ENCODE data around the gene MAP2K5.
"Not testable (repeated sequence)": the region's sequence is repeated elsewhere in the genome, so short reads cannot be mapped to it uniquely, and the experiment has no call there.

Gene MAP2K5

DNA sequence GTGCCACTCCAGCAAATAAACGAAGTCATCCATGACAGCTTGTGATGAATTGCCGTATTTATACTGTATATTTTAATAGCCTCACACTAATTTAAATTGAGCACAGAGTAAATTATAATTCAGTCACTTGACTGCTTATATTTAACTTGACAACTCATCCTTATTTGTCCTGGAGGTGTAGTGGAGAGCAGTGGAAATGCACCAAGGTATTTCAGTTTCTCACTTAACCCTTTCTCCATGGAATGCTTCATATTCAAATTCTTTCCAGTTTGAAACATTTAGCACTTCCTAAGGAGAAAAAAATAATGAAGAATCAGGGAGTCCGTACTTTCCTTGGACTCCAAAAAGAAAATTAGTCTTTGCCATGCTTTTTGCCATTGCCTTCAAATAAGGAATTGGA, 99.0 kb downstream of the MAP2K5 start:
- Mint-ChIP-seq H3K9me3 (no peaks in the 10 kb centered on the region), H3K27me3 (ENCODE audit: low read depth) (peaks cover 4% of the 10 kb centered on the region), H3K27ac (no peak overlapping the region), H3K4me1 (no peaks in the 10 kb centered on the region), H3K36me3 (ENCODE audit: low read depth) (peaks cover 35% of the 10 kb centered on the region), H3K4me3 (no peak overlapping the region)
- peak in 1 of 3 experiments; percentile 10 for TF ChIP-seq CTCF (IDR thresholded peaks at IDR 0.05; ENCODE audit: unreplicated experiment in 3 of 3)

DNA sequence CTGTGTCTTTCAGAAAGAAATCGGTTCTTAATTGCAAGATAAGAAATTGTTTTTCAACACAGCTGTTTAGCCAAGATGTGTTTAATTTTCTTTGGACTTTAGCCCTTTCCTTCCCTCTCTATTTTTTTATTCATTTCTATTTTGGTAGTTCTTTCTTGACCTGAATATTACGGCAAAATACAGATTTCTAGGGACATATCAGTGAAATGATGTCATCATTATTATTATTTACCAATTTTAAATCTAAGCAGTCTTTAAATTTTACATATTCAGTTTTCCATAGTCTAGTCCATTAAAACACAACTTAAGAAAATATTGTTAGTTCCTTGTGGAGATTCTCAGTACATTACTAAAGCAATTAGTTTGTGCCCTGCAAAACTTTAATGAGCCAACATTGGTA, 104.3 kb downstream of the MAP2K5 start:
- Mint-ChIP-seq H3K4me1 (no peaks in the 10 kb centered on the region), H3K27me3 (ENCODE audit: low read depth) (peaks cover 4% of the 10 kb centered on the region), H3K4me3 (no peak overlapping the region), H3K27ac (no peak overlapping the region), H3K36me3 (ENCODE audit: low read depth) (peaks cover 49% of the 10 kb centered on the region), H3K9me3 (peaks cover 6% of the 10 kb centered on the region)
- no peak for TF ChIP-seq CTCF (IDR thresholded peaks at IDR 0.05; ENCODE audit: unreplicated experiment in 3 of 3)

GRCh38 chr15:67652586-67652985, 110.1 kb downstream of the MAP2K5 start:
- Mint-ChIP-seq H3K27ac (no peak overlapping the region), H3K27me3 (ENCODE audit: low read depth) (no peaks in the 10 kb centered on the region), H3K9me3 (peaks cover 42% of the 10 kb centered on the region), H3K4me3 (no peak overlapping the region), H3K36me3 (ENCODE audit: low read depth) (peaks cover 83% of the 10 kb centered on the region), H3K4me1 (no peaks in the 10 kb centered on the region)
- no peak for TF ChIP-seq CTCF (IDR thresholded peaks at IDR 0.05; ENCODE audit: unreplicated experiment in 3 of 3)

GRCh38 chr15:67660446-67660845, 117.9 kb downstream of the MAP2K5 start:
- Mint-ChIP-seq H3K27me3 (ENCODE audit: low read depth) (no peaks in the 10 kb centered on the region), H3K36me3 (ENCODE audit: low read depth) (peaks cover 41% of the 10 kb centered on the region), H3K4me3 (no peak overlapping the region), H3K4me1 (no peaks in the 10 kb centered on the region), H3K9me3 (peaks cover 11% of the 10 kb centered on the region), H3K27ac (no peak overlapping the region)
- no peak for TF ChIP-seq CTCF (IDR thresholded peaks at IDR 0.05; ENCODE audit: unreplicated experiment in 3 of 3)

DNA sequence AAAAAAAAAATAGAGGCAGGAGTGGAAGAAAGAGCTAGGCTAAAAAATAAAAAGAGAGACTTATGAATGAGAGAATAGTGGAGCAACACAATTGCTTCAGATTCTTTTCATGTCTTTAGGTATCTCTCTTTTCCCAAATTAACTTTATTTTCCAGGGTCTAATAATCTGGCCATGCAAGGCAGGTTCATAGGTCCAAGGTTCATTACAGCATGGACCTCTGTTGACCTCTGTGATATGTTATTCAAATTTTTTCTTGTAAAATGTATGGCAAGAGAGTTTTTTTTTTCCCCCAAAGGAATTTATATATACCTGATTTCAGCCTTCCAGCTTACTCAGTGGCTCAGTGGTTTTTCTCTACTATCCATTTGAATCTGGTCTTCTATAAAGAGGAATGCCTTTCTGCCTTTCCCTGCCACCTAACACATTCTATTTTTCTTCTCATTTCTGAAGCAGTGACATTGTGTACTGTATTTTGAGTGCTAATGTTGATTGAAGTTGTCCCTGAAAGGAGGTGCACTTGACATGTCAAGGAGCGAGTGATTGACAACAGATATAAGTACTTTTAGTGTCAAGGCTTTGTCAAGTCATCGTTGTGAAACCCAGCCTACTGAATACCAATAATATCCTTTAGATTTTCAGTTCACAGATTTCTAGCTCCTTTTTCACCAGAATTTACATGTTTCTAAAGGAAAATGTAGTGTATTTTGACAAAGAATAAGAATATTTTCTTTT, 118.5 kb downstream of the MAP2K5 start:
- H3K4me3 Mint-ChIP-seq = no peak overlapping the region
- no peaks in the 10 kb centered on the region for H3K27me3 Mint-ChIP-seq (ENCODE audit: low read depth)
- peaks cover 5% of the 10 kb centered on the region for H3K9me3 Mint-ChIP-seq
- H3K4me1 Mint-ChIP-seq = no peaks in the 10 kb centered on the region
- no peak overlapping the region for H3K27ac Mint-ChIP-seq
- no peak for TF ChIP-seq CTCF (IDR thresholded peaks at IDR 0.05; ENCODE audit: unreplicated experiment in 3 of 3)
- peaks cover 35% of the 10 kb centered on the region for H3K36me3 Mint-ChIP-seq (ENCODE audit: low read depth)

DNA sequence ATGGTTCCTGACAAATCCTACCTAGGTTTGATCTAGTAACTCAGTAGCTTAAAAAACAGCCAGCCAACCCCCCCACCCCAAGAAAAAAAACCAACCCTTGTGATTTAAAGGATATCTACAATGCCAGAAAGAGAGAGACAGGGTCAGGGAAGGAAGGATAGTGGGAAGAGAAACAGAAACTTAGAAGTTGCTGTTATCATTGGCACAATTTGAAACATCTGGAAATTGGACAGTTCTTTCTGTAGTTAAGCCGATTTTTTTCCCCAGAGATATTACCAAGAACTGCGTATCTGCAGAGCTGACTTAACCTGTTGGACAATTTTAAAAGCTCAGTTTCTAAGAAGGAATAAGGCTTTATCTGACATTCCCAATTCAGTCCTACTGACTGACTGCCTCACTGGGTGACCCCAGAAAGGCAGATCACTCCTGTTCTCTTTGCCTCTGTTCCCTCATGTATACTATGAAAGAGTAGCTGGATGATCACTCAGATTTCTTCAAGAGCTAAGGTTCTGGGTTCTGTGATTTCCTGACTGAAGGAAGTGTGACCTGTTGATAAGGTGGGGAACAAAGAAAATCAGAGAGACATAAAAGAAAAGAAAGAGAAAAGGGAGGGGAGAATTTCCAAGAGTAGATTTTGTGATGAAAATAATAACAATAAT, 128.3 kb downstream of the MAP2K5 start:
- TF ChIP-seq CTCF (IDR thresholded peaks at IDR 0.05; ENCODE audit: unreplicated experiment in 3 of 3) = no peak
- no peak overlapping the region for H3K27ac Mint-ChIP-seq
- no peaks in the 10 kb centered on the region for H3K27me3 Mint-ChIP-seq (ENCODE audit: low read depth)
- peaks cover 30% of the 10 kb centered on the region for H3K36me3 Mint-ChIP-seq (ENCODE audit: low read depth)
- H3K4me3 Mint-ChIP-seq = no peak overlapping the region
- no peaks in the 10 kb centered on the region for H3K4me1 Mint-ChIP-seq
- peaks cover 9% of the 10 kb centered on the region for H3K9me3 Mint-ChIP-seq

DNA sequence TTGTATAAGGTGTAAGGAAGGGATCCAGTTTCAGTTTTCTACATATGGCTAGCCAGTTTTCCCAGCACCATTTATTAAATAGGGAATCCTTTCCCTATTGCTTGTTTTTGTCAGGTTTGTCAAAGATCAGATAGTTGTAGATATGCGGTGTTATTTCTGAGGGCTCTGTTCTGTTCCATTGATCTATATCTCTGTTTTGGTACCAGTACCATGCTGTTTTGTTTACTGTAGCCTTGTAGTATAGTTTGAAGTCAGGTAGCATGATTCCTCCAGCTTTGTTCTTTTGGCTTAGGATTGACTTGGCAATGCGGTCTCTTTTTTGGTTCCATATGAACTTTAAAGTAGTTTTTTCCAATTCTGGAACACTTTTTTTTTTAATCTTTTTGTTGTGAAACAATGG, 130.3 kb downstream of the MAP2K5 start:
- H3K4me1 Mint-ChIP-seq; H3K9me3 Mint-ChIP-seq; H3K27ac Mint-ChIP-seq; H3K27me3 Mint-ChIP-seq (ENCODE audit: low read depth); H3K4me3 Mint-ChIP-seq: not testable (repeated sequence)
- H3K36me3 Mint-ChIP-seq (ENCODE audit: low read depth) = peaks cover 30% of the 10 kb centered on the region
